Measurements from ENCODE around the gene ARHGEF9.

- TF ChIP-seq CTCF (IDR thresholded peaks at IDR 0.05 in 8 of 11, conservative IDR thresholded peaks at IDR 0.05 in 3 of 11), result no peak
- no peak for TF ChIP-seq POLR2AphosphoS5 (IDR thresholded peaks at IDR 0.05)
- TF ChIP-seq POLR2A (IDR thresholded peaks at IDR 0.05), result no peak
Observed at GRCh38 chrX:63754136-63754859, 30.7 kb downstream of the ARHGEF9 start.
